GM04503 (cell line): ENCODE results near the gene SLC6A7.

ENCODE experiments used
- DNase-seq: peaks from one replicate; pipeline ENCODE4 v3.0.0-alpha.2; 2012; ENCODE audit warnings: low read depth

SLC6A7 gene

DNA sequence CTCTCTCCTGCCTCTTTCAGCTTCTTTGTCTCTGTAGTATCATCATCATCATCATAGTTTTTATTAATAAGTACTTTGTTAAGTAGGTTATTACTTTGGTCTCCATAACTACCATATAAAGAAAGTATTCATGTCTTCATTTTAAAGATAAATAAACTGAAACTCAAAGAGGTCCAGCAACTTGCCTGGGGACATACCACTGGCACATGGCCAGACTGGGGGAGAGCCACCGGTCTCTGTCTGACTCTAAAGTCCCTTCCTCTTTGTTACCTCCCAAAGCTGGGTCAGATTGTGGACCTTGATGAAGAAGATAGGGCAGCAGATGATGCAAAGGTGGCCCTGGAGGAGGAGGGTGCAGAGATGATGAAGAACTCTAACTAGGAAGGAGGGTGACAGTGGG lies 14.8 kb upstream of the SLC6A7 start:
- no peak for DNase-seq

DNA sequence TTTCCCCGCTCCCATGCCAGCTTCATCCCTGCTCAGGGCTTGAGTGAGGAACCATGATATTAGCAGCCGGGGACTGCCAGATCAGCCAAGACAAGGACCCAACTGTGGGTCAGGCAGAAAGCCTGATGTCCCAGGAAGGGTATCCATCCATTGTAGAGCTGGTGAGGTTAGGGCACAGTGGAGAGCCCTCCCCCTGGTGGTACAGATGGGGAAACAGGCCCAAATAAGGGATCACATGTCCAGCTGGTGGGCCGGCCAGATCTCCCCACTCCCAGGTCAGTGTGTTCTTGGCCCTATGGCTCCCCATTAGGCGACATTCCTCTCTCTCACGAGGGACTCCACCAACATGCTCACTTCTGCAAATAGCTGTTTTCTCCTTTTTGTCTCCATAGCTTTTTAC lies 14.3 kb upstream of the SLC6A7 start:
- DNase-seq, result no peak

- no peak for DNase-seq
Measured at GRCh38 chr5:150176745-150177477, 13.0 kb upstream of the SLC6A7 start.

GRCh38 chr5:150177721-150178120 lies 12.1 kb upstream of the SLC6A7 start:
- DNase-seq, result no peak

- no peak for DNase-seq
Measured at GRCh38 chr5:150178262-150178661, 11.6 kb upstream of the SLC6A7 start.

GRCh38 chr5:150179019-150179620 lies 10.7 kb upstream of the SLC6A7 start:
- DNase-seq, result no peak

DNA sequence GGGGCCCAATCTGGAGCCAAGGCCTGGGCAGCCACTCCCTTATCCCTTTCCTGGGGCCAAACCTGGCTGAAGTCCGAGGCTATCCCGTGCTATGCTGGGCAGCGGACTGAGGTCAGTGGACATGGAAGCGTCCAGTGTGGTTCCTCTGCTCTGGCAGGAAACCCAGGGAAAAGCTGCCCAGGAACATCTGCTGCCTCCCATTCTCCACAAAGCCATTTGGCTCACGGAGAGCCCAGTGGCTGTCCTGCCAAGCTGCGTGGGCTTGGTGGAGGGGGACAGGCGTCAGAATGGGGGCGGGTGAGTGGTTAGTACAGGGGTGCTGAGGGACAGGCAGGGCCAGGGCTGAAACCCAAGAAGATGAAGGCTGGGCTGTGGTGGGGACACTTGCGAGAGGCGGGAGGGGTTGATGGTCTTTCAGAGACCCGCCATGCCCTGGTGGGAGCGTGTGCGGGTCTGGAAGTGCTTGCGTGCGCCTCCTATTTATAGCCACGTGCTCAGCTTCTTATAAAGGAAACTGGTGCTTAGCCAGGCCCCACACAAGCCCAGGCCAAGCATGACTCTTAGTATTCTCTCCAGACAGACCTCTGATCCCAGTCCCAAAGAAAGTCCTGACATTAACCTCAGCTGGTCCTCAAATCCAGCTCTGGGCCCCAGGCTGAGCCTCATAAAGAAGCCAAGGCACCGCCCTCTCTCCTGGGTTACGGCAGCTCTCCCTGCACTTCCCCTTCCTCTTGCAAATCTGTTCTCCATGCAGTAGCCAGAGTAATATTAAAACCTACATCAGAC lies 9.4 kb upstream of the SLC6A7 start:
- no peak for DNase-seq

- DNase-seq, result no peak
Measured at GRCh38 chr5:150181027-150181426, 8.8 kb upstream of the SLC6A7 start.

GRCh38 chr5:150181766-150182545 lies 7.9 kb upstream of the SLC6A7 start:
- DNase-seq, result no peak

DNA sequence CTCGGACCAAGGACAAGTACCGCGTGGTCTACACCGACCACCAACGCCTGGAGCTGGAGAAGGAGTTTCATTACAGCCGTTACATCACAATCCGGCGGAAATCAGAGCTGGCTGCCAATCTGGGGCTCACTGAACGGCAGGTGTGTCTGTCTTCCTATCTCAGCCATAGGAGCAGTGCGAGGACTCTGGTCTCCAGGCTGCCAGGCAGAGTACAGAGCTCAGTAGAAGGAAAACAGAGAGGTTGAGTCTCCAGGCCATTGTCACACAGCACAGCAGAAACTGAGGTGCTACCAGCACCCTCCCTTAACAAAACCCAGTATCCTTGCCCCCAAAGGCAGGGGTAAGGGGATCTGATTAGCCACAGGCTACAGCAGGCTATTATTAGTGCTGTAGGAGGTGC lies 7.1 kb upstream of the SLC6A7 start:
- no peak for DNase-seq

DNA sequence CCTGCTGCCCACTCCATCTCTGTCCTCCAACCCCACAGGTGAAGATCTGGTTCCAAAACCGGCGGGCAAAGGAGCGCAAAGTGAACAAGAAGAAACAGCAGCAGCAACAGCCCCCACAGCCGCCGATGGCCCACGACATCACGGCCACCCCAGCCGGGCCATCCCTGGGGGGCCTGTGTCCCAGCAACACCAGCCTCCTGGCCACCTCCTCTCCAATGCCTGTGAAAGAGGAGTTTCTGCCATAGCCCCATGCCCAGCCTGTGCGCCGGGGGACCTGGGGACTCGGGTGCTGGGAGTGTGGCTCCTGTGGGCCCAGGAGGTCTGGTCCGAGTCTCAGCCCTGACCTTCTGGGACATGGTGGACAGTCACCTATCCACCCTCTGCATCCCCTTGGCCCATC lies 6.4 kb upstream of the SLC6A7 start:
- DNase-seq, result no peak

DNA sequence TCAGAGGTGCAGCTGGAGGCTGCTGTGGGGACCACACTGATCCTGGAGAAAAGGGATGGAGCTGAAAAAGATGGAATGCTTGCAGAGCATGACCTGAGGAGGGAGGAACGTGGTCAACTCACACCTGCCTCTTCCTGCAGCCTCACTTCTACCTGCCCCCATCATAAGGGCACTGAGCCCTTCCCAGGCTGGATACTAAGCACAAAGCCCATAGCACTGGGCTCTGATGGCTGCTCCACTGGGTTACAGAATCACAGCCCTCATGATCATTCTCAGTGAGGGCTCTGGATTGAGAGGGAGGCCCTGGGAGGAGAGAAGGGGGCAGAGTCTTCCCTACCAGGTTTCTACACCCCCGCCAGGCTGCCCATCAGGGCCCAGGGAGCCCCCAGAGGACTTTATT lies 5.9 kb upstream of the SLC6A7 start:
- DNase-seq, result no peak

- DNase-seq, result no peak
Measured at GRCh38 chr5:150184990-150185912, 4.6 kb upstream of the SLC6A7 start.

GRCh38 chr5:150186137-150186536 lies 3.7 kb upstream of the SLC6A7 start:
- no peak for DNase-seq

- DNase-seq, result no peak
Measured at GRCh38 chr5:150186897-150187296, 3.0 kb upstream of the SLC6A7 start.

GRCh38 chr5:150188146-150188842 lies 1.6 kb upstream of the SLC6A7 start:
- no peak for DNase-seq

- DNase-seq, result no peak
Measured at GRCh38 chr5:150189326-150189725, 536 bp upstream of the SLC6A7 start.

GRCh38 chr5:150190503-150190979 lies 679 bp downstream of the SLC6A7 start:
- no peak for DNase-seq

DNA sequence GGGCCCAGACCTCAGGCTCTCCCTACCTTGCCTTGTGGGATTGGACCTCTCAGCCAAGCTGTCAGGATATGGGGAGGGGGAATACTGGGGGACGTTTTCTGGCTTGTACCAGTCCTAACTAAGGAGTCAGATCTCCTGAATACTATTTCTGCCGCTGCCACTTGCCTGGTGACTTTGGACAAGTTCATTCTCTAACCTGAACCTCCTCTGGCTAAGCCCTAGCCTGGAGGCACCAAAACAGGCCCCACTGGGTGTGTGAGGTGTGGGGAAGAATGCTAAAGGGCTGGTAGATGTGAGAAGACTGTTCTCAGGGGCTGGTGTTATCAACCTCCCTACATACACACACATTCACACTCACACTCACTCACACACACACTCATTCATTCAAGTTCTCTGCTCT lies 1.1 kb downstream of the SLC6A7 start:
- no peak for DNase-seq

GRCh38 chr5:150192462-150192861 lies 2.6 kb downstream of the SLC6A7 start:
- no peak for DNase-seq
